DMS53 treated with DMSO at 0.1 percent for 48 hours (cell line): ENCODE results near the gene RASGRP4.
"Not testable (repeated sequence)": the region's sequence is repeated elsewhere in the genome, so short reads cannot be mapped to it uniquely, and the experiment has no call there.

Experiments used
- DNase-seq: peaks from one replicate; lab custom pipeline; 2025; ENCODE audit not compliant: unreplicated experiment; lab: John Stamatoyannopoulos, UW

Gene RASGRP4

DNA sequence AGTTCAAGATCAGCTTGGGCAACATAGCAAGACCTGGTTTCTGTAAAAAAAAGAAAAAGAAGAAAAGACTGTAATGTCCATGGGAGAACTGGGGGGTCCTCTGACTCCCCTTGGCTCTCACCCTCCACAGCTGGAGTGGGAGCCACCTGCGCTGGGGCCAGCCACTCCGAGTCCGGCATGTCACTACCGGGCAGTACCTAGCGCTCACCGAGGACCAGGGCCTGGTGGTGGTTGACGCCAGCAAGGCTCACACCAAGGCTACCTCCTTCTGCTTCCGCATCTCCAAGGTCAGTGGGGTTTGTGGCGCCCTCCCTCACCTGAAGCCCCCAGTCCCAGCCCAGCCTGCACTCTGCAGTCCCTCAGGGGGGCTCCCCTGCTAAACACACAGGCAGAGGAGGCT is 22.2 kb upstream of the RASGRP4 start:
- no peak for DNase-seq

DNA sequence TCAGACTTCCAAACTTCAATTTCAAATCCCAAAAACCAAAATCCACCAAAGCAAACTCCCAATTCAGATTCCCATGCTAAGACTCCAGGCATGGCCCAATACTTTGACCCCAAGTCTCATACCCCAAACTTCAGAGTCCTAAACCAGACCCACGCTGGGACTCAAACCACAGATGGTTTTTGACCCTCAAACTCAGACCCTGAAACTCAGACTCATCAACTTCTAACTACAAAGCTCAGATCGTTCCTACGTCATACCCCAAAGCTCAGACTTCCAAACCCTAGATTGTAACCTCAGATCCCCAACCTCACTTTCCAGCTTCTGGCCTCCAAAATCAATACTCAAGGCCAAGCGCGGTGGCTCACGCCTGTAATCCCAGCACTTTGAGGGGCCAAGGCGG is 19.3 kb upstream of the RASGRP4 start:
- no peak for DNase-seq

DNA sequence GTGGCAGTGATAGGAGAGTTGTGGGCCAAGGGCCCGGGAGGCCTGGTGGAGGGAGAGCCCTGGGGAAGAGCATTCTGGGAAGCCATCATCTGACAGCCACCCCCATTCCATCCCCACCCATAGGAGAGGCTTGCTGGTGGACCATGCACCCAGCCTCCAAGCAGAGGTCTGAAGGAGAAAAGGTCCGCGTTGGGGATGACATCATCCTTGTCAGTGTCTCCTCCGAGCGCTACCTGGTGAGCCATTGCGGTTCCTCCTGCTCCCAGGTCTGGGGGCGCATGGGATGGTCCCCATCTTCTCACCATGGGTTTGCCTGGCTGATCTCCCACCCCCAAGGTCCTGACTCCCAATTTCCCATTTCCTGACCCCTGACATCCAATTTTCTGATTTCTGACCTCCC is 18.0 kb upstream of the RASGRP4 start:
- no peak for DNase-seq

- no peak for DNase-seq
Measured at GRCh38 chr19:38443458-38443999, 17.5 kb upstream of the RASGRP4 start.

DNA sequence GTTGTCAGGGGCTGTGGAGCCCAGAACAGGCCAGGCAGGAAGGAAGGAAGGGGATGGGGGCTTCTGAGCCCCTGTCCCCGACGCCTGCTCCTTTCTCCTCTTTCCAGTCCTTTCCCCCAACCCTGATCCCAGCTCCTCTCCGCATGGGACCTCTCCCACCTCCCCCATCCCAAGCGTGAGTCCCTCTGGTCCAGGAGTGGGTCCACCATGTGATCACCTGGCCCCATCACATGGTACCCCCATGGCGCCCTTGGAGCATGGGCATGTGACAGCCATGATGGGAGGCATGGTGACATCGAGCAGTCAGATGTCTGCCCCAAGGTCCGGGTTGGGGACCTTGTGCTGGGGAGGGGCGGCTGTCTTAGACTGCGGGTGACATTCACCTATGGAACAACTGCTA is 16.7 kb upstream of the RASGRP4 start:
- no peak for DNase-seq

DNA sequence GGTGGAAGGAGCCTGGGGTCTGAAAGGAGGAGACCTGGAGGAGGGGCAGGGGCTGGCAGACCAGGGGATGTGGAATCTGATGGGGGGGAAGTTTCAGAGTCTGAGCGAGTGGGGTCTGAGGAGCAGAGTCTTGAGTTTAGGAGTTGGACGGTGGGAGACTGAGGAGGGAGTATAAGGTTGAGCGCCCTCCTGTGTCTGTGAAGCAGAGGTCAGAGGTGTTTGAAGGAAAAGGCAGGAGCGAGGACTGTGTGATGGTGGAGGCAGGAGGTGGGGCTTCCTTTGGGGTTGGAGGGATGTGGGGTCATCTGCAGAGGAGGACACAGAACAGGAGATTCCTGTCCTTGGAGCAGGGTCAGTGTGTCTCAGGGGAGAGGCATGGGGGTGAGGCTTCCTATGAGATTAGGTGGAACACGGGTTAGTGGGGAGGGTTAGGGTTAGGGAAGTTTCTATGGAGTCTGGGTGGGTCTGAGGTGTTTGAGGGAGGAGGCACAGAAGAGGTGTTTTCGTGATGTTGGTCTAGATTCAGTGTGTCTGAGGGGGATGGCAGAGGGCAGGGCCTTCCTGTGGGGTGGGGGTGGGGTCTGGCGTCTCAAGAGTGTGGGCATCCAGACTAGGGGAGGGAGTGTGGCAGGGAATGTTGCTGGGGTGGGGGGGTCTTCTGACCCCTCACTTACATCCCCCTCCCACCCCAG is 15.8 kb upstream of the RASGRP4 start:
- DNase-seq: no peak

- DNase-seq: no peak
Measured at GRCh38 chr19:38440592-38440991, 14.6 kb upstream of the RASGRP4 start.

DNA sequence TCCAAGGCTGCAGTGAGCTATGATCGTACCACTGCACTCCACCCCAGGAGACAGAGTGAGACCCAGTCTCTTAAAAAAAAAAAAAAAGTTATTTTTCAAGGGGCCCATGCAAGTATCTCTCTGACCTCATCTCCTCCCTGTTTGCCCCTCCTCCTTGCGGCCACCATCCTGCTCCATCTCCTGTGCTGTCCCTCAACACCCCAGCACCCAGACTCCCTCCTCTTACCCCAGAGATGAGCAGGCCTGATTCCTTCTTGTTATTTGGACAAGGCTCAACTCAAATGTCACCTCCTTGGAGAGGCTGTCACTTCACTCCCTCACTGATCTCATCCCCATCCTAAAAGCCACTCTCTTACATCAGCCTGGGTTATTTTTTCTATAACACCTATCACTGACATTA is 11.9 kb upstream of the RASGRP4 start:
- DNase-seq: no peak

DNA sequence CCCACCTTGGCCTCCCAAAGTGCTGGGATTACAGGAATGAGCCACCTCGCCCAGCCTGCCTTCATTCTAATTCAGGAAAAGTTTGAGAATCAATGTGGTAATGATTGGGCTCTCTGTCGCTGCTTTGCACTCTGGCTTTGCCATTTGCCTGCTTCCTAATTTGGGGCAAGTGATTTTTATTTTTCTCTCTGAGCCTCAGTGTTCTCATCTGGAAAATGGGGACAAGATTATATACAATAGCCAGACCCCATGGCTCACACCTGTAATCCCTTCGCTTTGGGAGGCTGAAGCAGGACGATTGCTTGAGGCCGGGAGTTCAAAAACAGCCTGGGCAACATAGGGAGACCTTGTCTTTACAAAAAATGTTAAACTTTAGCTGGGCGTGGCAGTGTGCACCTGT is 11.3 kb upstream of the RASGRP4 start:
- DNase-seq: no peak

DNA sequence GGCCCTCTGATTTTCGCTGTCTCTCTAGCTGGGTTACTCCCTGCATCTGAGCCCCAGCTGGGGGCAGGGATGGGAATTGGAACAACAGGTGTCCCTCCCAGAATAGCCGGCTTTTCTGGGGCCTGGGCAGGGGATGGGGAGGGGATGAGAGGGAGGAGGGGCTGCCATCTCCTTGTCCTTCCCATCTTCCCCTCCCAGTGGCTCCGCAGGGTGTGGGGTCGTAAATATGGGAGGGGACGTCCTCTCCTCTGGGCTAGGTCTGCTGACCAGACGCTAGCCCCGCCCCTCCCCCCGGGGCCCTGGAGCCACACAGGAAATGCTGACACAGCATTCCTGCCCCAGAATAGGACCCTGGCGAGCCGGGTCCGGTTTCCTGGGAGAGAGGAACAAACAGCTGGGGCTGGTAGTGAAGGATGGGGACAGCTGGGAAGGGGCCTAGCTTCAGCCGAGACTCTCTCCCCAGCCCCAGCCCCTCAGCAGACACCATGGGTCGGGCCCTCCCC is 8.6 kb upstream of the RASGRP4 start:
- DNase-seq: no peak

GRCh38 chr19:38433268-38433733 is 7.3 kb upstream of the RASGRP4 start, which contains the start of gene RYR1:
Gene RYR1 (plus strand): TSS chr19:38433691. CDS start chr19:38433830, 139 bp downstream.
- no peak for DNase-seq

GRCh38 chr19:38430931-38431330 is 4.9 kb upstream of the RASGRP4 start:
- DNase-seq: no peak

- DNase-seq: no peak
Measured at GRCh38 chr19:38429811-38430156, 3.8 kb upstream of the RASGRP4 start.

DNA sequence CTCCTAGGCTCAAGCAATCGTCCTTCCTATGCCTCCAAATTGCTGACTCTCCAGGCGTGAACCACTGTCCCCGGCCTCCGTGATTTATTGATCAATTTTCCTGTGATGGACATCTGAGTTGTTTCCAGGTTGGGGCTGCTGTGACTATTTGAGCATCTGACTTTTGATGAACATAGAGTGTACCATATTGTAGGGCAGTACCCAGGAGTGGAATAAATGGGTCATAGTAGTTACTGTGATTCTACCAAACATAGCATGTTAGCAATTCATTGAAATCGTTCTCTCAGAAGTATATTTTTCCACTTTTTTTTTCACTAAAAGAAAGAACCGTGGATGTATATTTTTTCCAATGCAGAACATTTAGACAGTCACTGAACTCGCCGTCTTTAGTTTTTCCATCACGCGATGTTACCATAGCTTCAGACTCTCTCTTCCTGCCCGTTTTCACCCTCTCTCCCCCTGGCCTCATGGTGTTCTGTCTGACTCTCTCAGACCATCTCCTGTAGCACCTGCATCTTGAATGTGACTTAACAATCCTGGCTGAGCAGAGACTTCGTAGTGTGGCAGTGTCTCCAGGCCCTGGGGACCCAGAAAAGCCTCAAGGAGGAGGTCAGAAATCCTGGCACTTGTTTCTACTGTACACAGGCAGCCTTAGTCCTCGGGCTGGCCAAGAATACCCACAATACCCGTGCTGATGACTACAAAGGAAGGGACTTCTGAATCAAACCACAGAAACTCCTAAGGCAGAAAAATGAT is 3.2 kb upstream of the RASGRP4 start:
- DNase-seq: no peak

DNA sequence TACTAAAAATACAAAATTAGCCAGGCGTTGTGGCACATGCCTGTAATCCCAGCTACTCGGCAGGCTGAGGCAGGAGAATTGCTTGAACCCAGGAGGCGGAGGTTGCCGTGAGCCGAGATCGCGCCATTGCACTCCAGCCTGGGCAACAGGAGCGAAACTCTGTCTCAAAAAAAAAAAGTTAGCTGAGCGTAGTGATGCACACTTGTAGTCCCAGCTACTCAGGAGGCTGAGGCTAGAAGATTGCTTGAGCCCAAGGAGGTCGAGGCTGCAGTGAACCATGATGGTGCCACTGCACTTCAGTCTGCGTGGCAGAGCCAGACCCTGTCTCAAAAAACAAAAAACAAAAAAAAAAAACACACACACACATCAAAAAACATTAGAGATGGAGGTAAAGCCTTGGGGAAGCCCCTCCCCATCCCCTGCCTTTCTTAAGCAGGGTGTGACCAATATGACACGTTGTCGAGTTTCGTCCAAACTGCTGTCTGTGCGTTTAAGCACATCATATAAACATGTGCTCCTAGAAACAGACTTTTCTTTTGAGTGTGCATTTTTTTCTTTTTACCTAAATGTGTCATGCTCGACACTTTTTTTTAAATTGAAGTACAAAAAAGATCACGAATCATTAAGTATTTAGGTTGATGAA is 1.1 kb upstream of the RASGRP4 start:
- not testable (repeated sequence) for DNase-seq

DNA sequence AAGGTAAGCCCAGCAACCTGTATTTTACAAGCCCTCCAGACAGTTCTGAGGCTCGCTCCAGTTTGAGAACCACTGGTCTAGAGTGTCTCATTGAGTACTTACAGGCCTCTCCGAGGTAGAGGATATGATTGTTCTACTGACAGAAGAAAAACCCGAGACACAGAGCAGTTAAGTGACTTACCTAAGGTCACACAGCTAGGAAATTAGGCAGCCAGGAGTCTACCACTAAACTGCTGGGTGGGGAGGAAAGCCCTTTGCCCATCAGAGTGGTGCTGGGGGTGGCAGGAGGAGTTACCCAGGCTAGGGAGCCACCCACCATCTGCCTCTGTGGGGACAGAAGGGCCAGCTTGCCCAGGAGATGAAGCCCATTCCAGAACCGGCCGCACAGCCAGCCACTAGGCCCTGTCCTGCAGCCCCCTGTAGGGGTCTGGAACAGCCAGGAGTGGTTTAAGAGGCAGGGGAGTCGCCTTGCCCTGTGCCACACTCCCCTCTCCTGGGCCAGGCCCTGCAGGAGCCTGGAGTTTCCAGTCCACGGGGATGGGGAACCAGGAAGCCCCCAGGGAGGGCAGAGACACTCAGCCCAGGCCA is 703 bp downstream of the RASGRP4 start:
- DNase-seq: no peak

GRCh38 chr19:38424272-38424671 is 1.7 kb downstream of the RASGRP4 start:
- no peak for DNase-seq

DNA sequence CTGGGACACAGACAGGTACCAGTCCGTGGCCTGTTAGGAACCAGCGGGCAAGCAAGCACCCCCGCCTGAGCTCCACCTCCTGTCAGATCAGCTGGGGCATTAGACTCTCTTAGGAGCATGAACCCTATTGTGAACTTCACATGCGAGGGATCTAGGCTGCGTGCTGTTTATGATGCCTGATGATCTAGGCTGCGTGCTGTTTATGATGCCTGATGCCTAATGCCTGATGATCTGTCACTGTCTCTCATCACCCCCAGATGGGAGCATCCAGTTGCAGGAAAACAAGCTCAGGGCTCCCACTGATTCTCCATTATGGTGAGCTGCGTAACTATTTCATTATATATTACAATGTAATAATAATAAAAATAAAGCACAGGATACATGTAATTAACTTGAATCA is 3.6 kb downstream of the RASGRP4 start:
- DNase-seq: no peak

GRCh38 chr19:38421856-38422255 is 4.2 kb downstream of the RASGRP4 start:
- no peak for DNase-seq

DNA sequence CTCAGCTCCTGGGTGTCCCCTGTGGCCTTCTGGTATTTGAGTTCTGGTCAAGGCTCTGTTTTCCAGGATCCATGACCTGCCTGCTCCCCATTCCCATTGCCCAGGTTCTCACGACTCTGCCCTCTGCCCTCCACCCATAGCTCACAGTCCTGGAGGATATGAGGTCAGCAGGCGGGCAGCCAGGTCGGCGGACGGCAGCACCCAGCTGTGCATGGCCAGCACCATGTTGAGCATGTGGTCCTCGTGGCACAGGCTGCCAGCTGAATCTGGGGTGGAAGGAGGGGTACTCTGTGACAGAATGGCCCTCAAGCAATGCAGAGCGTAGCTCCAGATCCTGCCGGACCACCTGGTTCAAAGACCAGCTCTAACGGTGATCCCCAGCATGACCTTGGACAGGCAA is 5.1 kb downstream of the RASGRP4 start:
- no peak for DNase-seq
